ENCODE data around the gene SCLY. TPM values are rescaled to one million over a fixed set of nuclear protein-coding genes. Genes with fewer than 3 reads are reported as not detected.
A peak's percentile ranks its signal among the peaks of the same experiment; 100 is the strongest.

The SCLY gene
- total and polyA plus RNA-seq, 4 donors: 13.9 to 27.0 (median 19.3) TPM

DNA sequence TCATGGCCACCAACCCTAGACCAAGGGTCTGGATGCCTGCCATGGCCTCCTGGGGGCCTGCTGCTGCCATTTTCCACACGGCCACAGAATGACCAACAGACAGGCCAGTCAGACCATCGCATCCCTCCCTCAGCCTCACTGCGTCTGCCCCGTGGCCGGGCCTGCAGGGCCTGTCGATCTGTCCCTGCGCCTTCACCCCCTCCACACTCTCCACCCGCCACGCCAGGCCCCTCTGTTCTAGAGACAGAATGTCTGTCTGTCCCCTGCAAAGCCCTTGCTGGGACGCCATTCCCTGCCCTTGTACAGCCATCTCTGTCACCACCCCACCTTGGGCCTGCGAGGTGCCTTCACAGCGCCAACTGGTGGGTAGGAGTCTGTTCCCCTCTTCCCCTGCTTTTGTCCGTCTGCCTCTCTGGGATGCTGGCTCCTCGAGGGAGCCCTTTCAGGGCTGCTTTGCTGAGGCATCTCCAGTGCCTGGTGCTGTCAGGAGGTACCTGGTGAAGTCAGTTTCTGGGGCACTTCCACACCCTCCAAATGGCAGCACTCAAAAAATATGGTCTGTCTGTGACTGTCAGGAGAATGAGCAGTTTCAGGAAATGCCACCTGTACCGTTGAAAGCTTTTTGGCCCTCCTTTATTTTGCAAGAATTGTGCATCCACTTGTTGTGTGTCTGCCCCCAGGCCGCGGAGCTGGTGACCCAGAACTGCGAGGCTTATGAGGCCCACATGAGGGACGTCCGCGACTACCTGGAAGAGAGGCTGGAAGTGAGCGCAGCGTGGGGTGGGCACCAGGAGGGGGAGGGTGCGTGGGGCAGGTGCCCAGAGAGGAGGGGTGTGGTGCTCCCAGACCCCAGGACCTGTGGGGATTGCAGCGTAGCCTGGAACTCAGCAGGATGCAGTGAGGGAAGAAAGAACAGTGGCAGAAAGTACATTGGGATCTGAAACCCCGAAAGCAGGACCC is 32.7 kb downstream of the SCLY start:
- Histone ChIP-seq H3K27ac (ENCODE audit: low read depth, low read length) (no peak overlapping the region), H3K4me1 (ENCODE audit: control insufficient read depth, insufficient read depth, low read length) (peaks cover 8% of the 10 kb centered on the region), H3K9me3 (ENCODE audit: control insufficient read depth, insufficient read depth, low read length) (no peaks in the 10 kb centered on the region), H3K27me3 (ENCODE audit: control insufficient read depth, insufficient read depth, low read length) (no peaks in the 10 kb centered on the region), H3K4me3 (ENCODE audit: low read depth, low read length) (no peak overlapping the region), H3K36me3 (ENCODE audit: control insufficient read depth, insufficient read depth, low read length) (peaks cover 37% of the 10 kb centered on the region)
- 93% methylated on average over 22 of the region's 26 CpGs for WGBS (ENCODE audit: insufficient coverage)
- DNase-seq (ENCODE audit: low read depth in 4 of 6, low spot score in 6 of 6): no peak

DNA sequence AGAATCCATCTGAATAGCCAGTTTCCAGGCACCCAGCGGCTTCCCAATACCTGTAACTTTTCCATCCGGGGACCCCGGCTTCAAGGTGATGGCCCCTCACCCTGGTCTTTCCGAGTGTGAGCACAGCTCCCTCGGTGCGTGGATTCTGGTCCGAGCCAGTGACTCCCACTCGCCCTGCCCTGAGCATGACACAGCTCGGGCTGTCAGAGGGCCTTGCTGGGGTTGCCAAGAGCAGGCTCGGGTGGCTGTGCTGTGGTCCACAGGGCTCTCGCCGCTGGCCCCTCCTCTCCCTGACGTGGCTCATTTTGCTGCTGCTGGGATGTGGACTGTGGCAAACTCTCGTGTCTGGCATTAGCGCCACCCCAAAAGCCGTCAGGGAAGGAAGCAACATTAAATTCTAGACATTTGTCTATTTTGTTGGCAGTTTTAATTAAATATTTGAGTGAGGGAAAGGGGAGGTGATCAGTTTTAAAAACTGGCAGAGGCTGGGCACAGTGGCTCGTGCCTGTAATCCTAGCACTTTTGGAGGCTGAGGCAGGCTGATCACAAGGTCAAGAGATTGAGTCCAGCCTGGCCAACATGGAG is 33.7 kb downstream of the SCLY start:
- 95% methylated on average over 16 of the region's 17 CpGs for WGBS (ENCODE audit: insufficient coverage)
- Histone ChIP-seq H3K4me1 (ENCODE audit: control insufficient read depth, insufficient read depth, low read length) (peaks cover 8% of the 10 kb centered on the region), H3K27ac (ENCODE audit: low read depth, low read length) (no peak overlapping the region), H3K27me3 (ENCODE audit: control insufficient read depth, insufficient read depth, low read length) (no peaks in the 10 kb centered on the region), H3K36me3 (ENCODE audit: control insufficient read depth, insufficient read depth, low read length) (peaks cover 41% of the 10 kb centered on the region), H3K9me3 (ENCODE audit: control insufficient read depth, insufficient read depth, low read length) (no peaks in the 10 kb centered on the region), H3K4me3 (ENCODE audit: low read depth, low read length) (no peak overlapping the region)
- no peak for DNase-seq (ENCODE audit: low read depth in 4 of 6, low spot score in 6 of 6)

DNA sequence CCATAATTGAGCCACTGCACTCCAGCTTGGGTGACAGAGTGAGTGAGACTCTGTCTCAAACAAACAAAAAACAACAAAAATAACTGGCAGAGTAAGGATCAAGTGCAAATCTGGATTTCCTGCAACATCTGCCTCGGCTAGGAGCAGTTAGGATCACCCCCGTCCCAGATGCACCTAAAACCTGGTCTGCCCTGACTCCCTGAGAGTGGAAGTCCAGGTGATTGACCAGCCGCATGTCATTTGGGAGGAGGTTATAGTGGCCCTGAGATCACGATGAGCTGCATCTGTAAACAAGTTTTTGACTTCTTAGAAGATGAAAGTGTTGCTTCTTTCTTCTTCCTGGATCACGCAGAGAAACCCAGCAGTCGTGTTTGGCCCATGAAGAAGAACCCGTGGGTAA is 34.3 kb downstream of the SCLY start:
- no peak overlapping the region for H3K4me3 ChIP-seq (ENCODE audit: low read depth, low read length)
- no peak for DNase-seq (ENCODE audit: low read depth in 4 of 6, low spot score in 6 of 6)
- H3K27me3 ChIP-seq (ENCODE audit: control insufficient read depth, insufficient read depth, low read length): no peaks in the 10 kb centered on the region
- H3K36me3 ChIP-seq (ENCODE audit: control insufficient read depth, insufficient read depth, low read length): peaks cover 44% of the 10 kb centered on the region
- H3K27ac ChIP-seq (ENCODE audit: low read depth, low read length): no peak overlapping the region
- 98% methylated on average over 6 of the region's 7 CpGs for WGBS (ENCODE audit: insufficient coverage)
- no peaks in the 10 kb centered on the region for H3K9me3 ChIP-seq (ENCODE audit: control insufficient read depth, insufficient read depth, low read length)
- H3K4me1 ChIP-seq (ENCODE audit: control insufficient read depth, insufficient read depth, low read length): peaks cover 8% of the 10 kb centered on the region

DNA sequence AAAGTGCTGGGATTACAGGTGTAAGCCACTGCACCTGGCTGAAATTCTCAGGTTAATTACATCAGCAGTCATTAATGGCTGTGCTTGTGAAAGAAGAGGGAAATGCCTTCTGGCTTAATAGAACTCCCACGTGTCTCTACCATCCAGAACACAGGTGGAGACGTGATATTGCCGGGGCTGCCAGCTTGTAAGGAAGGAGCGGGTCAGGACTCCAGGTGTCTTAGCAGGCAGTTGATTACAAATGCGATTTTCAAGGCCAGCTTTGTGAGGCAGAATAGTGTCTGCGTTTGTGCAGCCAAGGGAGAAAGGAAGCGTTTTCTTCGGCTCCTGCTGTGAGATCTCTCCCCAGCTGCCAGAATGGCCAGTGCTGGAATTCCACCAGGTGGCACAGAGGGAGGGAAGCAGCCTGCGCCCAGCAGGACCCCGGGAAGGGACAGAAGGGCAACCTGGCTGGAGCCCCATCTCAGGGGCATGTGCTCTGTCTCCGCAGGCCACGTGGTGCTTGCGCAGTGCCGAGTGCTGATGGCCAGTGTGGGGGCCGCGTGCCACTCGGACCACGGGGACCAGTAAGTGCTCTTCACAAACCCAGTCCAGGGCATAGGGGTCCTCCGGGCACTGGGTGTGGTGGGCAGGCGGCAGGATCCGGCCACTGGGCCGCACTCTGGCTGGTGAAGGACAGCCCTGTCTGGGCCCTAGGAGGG is 35.7 kb downstream of the SCLY start:
- 56% methylated on average over 21 of the region's 22 CpGs for WGBS (ENCODE audit: insufficient coverage)
- no peak overlapping the region for H3K27ac ChIP-seq (ENCODE audit: low read depth, low read length)
- H3K4me1 ChIP-seq (ENCODE audit: control insufficient read depth, insufficient read depth, low read length): peaks cover 8% of the 10 kb centered on the region
- no peak overlapping the region for H3K4me3 ChIP-seq (ENCODE audit: low read depth, low read length)
- no peaks in the 10 kb centered on the region for H3K9me3 ChIP-seq (ENCODE audit: control insufficient read depth, insufficient read depth, low read length)
- peak in 1 of 6 donors; percentile 65 for DNase-seq (ENCODE audit: low read depth in 4 of 6, low spot score in 6 of 6)
- H3K27me3 ChIP-seq (ENCODE audit: control insufficient read depth, insufficient read depth, low read length): no peaks in the 10 kb centered on the region
- H3K36me3 ChIP-seq (ENCODE audit: control insufficient read depth, insufficient read depth, low read length): peaks cover 45% of the 10 kb centered on the region

DNA sequence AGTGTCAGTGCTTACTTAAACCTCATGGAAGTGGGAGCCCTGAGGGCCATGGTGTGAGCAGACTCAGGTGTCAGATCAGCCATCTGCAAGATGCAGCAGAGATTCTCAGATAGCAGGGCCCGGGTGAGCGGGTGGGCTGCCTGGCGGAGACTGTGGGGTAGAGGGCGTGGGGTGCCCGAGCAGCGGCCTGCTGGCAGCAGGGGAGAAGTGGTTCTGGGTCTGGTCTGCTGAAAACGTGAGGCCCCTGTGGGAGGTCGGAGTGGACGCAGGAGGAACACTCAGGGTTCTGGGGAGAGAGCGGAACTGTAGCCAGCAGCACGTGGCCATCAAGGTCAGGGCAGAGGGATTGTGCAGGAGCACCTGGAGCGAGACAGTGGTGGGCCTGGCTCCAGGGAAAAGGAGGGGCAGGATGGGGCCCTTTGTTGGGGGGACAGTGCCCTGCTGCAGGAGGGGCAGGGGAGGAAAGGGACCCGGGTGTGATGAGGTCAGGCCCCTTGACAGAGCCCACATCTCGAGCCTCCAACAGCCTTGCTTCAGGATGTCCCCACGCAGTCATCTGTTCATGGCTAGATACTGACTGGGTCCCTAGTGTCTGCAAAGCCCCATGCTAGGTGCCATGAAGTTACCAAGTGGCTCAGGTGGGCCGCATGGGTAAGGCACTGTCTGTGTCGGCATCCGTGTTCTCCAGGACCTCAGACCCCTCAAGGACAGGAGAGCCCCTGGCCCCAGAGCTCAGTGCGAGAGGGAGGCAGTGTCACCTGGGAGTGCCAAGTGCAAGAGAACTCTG is 36.6 kb downstream of the SCLY start:
- DNase-seq (ENCODE audit: low read depth in 4 of 6, low spot score in 6 of 6): no peak

DNA sequence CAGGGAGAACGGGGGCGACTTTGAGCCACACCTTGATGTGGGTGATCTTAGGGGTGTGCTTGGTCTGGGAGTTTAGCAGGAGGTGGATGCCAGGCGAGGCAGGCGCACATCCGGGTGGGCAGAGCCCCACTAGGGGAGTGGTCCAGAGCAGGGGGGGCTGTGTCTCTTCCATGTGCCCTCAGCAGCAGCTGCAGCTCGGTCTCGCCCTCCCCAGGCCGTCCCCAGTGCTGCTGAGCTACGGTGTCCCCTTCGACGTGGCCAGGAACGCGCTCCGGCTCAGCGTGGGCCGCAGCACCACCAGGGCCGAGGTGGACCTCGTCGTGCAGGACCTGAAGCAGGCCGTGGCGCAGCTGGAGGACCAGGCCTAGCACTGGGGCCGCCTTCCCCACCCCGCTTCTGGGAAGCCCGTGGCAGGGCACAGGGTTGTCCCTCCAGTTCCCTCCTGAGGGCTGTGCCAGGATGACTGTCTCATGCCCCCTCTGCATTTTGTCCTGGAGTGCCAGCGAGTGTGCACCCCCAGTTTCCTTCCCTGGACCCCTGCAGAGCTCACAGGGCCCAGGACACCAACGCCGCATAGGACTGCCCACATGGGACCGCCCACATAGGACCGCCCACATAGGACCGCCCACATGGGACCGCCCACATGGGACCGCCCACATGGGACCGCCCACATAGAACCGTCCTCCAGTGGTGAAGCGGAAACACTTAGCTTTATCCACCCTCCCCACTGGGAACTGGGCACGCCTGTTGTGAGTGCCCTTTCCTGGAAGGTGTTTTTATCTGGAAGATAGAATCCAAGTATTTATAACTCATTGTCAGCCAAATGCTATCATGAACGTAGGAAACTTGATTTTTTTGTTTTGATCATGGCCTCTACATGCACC is 37.4 kb downstream of the SCLY start:
- Histone ChIP-seq H3K36me3 (ENCODE audit: control insufficient read depth, insufficient read depth, low read length) (peaks cover 30% of the 10 kb centered on the region), H3K9me3 (ENCODE audit: control insufficient read depth, insufficient read depth, low read length) (no peaks in the 10 kb centered on the region), H3K4me3 (ENCODE audit: low read depth, low read length) (no peak overlapping the region), H3K4me1 (ENCODE audit: control insufficient read depth, insufficient read depth, low read length) (peaks cover 8% of the 10 kb centered on the region), H3K27me3 (ENCODE audit: control insufficient read depth, insufficient read depth, low read length) (no peaks in the 10 kb centered on the region), H3K27ac (ENCODE audit: low read depth, low read length) (no peak overlapping the region)
- whole genome bisulfite sequencing (ENCODE audit: insufficient coverage): 88% methylated on average over 33 of the region's 37 CpGs
- no peak for DNase-seq (ENCODE audit: low read depth in 4 of 6, low spot score in 6 of 6)

More for the DNA sequence above, 36.6 kb downstream of the SCLY start:
- no peak overlapping the region for H3K27ac ChIP-seq (ENCODE audit: low read depth, low read length)
- peaks cover 36% of the 10 kb centered on the region for H3K36me3 ChIP-seq (ENCODE audit: control insufficient read depth, insufficient read depth, low read length)
- H3K9me3 ChIP-seq (ENCODE audit: control insufficient read depth, insufficient read depth, low read length): no peaks in the 10 kb centered on the region
- no peak overlapping the region for H3K4me3 ChIP-seq (ENCODE audit: low read depth, low read length)
- H3K27me3 ChIP-seq (ENCODE audit: control insufficient read depth, insufficient read depth, low read length): no peaks in the 10 kb centered on the region
- WGBS (ENCODE audit: insufficient coverage): 87% methylated on average over 19 of the region's 19 CpGs
- H3K4me1 ChIP-seq (ENCODE audit: control insufficient read depth, insufficient read depth, low read length): peaks cover 8% of the 10 kb centered on the region

DNA sequence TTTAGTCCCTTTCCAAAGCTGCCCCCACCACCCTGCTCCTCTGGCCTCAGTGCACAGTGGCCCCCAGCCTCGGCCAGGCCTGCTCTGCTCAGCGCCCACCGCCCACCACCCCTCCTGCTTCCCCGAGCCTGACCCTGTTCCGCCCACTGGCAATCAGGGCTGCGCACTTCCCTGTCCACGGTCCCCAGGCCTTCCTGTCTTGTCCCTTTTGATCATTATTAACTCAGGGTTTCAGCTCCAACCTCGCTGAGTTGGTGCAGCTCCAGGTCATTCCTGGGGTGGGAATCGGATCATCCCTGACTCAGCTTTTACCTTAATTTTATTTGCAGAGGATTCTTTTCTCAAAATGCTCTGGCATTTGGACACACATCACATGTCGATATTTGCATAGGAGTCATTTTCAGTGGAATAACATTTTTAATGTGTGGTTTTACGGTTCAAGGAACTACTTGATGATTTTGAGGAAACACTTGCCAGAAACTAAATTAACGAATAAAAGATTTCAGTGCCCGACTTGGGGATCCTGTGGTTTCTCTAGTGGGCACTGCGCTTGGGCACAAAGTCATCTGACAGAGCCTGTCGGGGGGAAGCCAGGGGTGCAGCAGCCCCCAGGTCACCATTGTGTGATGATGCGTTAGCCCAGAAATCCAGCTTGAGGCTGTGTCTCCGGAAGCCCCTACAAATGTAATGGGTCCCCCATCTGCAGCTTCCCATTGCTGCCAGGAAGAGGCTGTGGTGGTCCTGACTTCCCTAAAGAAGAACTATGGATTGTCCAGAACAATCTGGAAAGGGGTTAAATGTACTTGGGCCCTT is 38.3 kb downstream of the SCLY start:
- Histone ChIP-seq H3K4me1 (ENCODE audit: control insufficient read depth, insufficient read depth, low read length) (peaks cover 8% of the 10 kb centered on the region), H3K27ac (ENCODE audit: low read depth, low read length) (no peak overlapping the region), H3K9me3 (ENCODE audit: control insufficient read depth, insufficient read depth, low read length) (no peaks in the 10 kb centered on the region), H3K36me3 (ENCODE audit: control insufficient read depth, insufficient read depth, low read length) (peaks cover 28% of the 10 kb centered on the region), H3K4me3 (ENCODE audit: low read depth, low read length) (no peak overlapping the region), H3K27me3 (ENCODE audit: control insufficient read depth, insufficient read depth, low read length) (no peaks in the 10 kb centered on the region)
- WGBS (ENCODE audit: insufficient coverage): 83% methylated on average over 14 of the region's 17 CpGs
- DNase-seq (ENCODE audit: low read depth in 4 of 6, low spot score in 6 of 6): peak in 1 of 6 donors; percentile 11

DNA sequence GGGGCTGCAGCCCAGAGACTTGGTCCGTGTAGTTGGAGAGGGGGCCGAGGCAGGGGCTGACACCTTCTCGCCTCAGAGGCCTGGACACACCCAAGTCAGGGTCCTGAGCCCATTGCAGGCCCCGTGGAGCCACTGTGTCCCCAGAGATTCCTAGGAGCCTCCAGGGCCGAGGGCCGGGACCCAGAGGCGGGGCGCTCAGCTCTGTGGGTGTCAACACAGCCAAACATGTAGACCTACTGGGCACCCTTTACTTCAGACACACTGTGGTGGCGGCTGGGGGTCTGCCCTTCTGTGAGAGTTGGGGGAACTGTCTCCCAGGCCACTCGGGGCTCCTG is 38.9 kb downstream of the SCLY start:
- no peak overlapping the region for H3K4me3 ChIP-seq (ENCODE audit: low read depth, low read length)
- peaks cover 8% of the 10 kb centered on the region for H3K4me1 ChIP-seq (ENCODE audit: control insufficient read depth, insufficient read depth, low read length)
- no peaks in the 10 kb centered on the region for H3K27me3 ChIP-seq (ENCODE audit: control insufficient read depth, insufficient read depth, low read length)
- H3K27ac ChIP-seq (ENCODE audit: low read depth, low read length): no peak overlapping the region
- no peaks in the 10 kb centered on the region for H3K9me3 ChIP-seq (ENCODE audit: control insufficient read depth, insufficient read depth, low read length)
- H3K36me3 ChIP-seq (ENCODE audit: control insufficient read depth, insufficient read depth, low read length): peaks cover 24% of the 10 kb centered on the region
- 92% methylated on average over 10 of the region's 10 CpGs for WGBS (ENCODE audit: insufficient coverage)
- no peak for DNase-seq (ENCODE audit: low read depth in 4 of 6, low spot score in 6 of 6)
